SK-N-SH treated with all-trans-retinoic acid at 6 μM for 48 hours (cell line): Measurements from ENCODE around the gene PIGS.

Source experiments
- ATAC-seq: fragments of 200-7000 bp; cut with Tn5 transposase; 3 replicates; pipeline ENCODE4 v1.9.1; 2020; ENCODE audit warnings: mild to moderate bottlenecking, moderate library complexity
- ARNTL ChIP-seq: fragments of 450-650 bp; formaldehyde crosslinking; IDR thresholded peaks from 2 replicates; pipeline ENCODE4 v1.5.0; 2020; ENCODE audit warnings: low read depth, mild to moderate bottlenecking, moderate library complexity, borderline replicate concordance
- BACH2 ChIP-seq: fragments of 250-450 bp; sonication (Bioruptor Pico); IDR thresholded peaks from 2 replicates; pipeline ENCODE4 v1.9.0; 2021; ENCODE audit warnings: mild to moderate bottlenecking, borderline replicate concordance
- CSDC2 ChIP-seq: fragments of 250-450 bp; sonication (Bioruptor Pico); IDR thresholded peaks from 2 replicates; pipeline ENCODE4 v1.5.0; 2020; ENCODE audit warnings: mild to moderate bottlenecking, moderate library complexity
- ESRRG ChIP-seq: fragments of 250-450 bp; sonication (Bioruptor Pico); IDR thresholded peaks from 2 replicates; pipeline ENCODE4 v1.6.1; 2021; ENCODE audit warnings: mild to moderate bottlenecking
- GLIS3 ChIP-seq: fragments of 250-450 bp; sonication (Bioruptor Pico); IDR thresholded peaks from 2 replicates; pipeline ENCODE4 v1.5.0; 2020; ENCODE audit warnings: mild to moderate bottlenecking, moderate library complexity
- PPARA ChIP-seq: fragments of 250-450 bp; sonication (Bioruptor Pico); IDR thresholded peaks from 2 replicates; pipeline ENCODE4 v1.5.0; 2020; ENCODE audit warnings: mild to moderate bottlenecking, borderline replicate concordance
- RARB ChIP-seq: fragments of 250-450 bp; sonication (Bioruptor Pico); IDR thresholded peaks from 2 replicates; pipeline ENCODE4 v1.8.0; 2021; ENCODE audit warnings: mild to moderate bottlenecking, moderate library complexity
- SNAI2 ChIP-seq: fragments of 250-450 bp; sonication (Bioruptor Pico); IDR thresholded peaks from 2 replicates; pipeline ENCODE4 v1.5.0; 2020; ENCODE audit warnings: mild to moderate bottlenecking, moderate library complexity
- TCF4 ChIP-seq: fragments of 250-450 bp; sonication (Bioruptor Pico); IDR thresholded peaks from 2 replicates; pipeline ENCODE4 v1.8.0; 2021; ENCODE audit warnings: mild to moderate bottlenecking, moderate library complexity, borderline replicate concordance
- TOX ChIP-seq: fragments of 250-450 bp; sonication (Bioruptor Pico); IDR thresholded peaks from 2 replicates; pipeline ENCODE4 v1.8.0; 2021; ENCODE audit warnings: mild to moderate bottlenecking, moderate library complexity, borderline replicate concordance
- ZFP3 ChIP-seq: fragments of 250-450 bp; sonication (Bioruptor Pico); IDR thresholded peaks from 2 replicates; pipeline ENCODE4 v1.5.0; 2020; ENCODE audit warnings: mild to moderate bottlenecking, moderate library complexity
- ZNF565 ChIP-seq: fragments of 450-650 bp; formaldehyde crosslinking; conservative IDR thresholded peaks from 2 replicates; pipeline ENCODE4 v1.5.0; 2020; ENCODE audit warnings: low read depth, mild to moderate bottlenecking, moderate library complexity
- ZNF70 ChIP-seq: fragments of 450-650 bp; formaldehyde crosslinking; IDR thresholded peaks from 2 replicates; pipeline ENCODE4 v1.5.0; 2020; ENCODE audit warnings: mild to moderate bottlenecking, moderate library complexity
- ZNF8 ChIP-seq: fragments of 450-650 bp; formaldehyde crosslinking; IDR thresholded peaks from 2 replicates; pipeline ENCODE4 v1.5.0; 2020; ENCODE audit warnings: mild to moderate bottlenecking, moderate library complexity
- TF ChIP-seq, protein P1 (sequence below): fragments of 250-450 bp; sonication (Bioruptor Pico); IDR thresholded peaks from 2 replicates; pipeline ENCODE4 v1.5.1; 2020; ENCODE audit warnings: low read depth, mild to moderate bottlenecking, moderate library complexity
- TF ChIP-seq, protein P2 (sequence below): fragments of 250-450 bp; sonication (Bioruptor Pico); IDR thresholded peaks from 2 replicates; pipeline ENCODE4 v1.8.0; 2020; ENCODE audit warnings: mild to moderate bottlenecking, moderate library complexity, borderline replicate concordance
- TF ChIP-seq, protein P3 (sequence below): fragments of 250-450 bp; sonication (Bioruptor Pico); IDR thresholded peaks from 2 replicates; pipeline ENCODE4 v1.5.1; 2021; ENCODE audit warnings: mild to moderate bottlenecking, moderate library complexity
- TF ChIP-seq, protein P4 (sequence below): fragments of 250-450 bp; sonication (Bioruptor Pico); IDR thresholded peaks from 2 replicates; pipeline ENCODE4 v1.8.0; 2021; ENCODE audit warnings: low read depth, mild to moderate bottlenecking, moderate library complexity, borderline replicate concordance

Gene PIGS

DNA sequence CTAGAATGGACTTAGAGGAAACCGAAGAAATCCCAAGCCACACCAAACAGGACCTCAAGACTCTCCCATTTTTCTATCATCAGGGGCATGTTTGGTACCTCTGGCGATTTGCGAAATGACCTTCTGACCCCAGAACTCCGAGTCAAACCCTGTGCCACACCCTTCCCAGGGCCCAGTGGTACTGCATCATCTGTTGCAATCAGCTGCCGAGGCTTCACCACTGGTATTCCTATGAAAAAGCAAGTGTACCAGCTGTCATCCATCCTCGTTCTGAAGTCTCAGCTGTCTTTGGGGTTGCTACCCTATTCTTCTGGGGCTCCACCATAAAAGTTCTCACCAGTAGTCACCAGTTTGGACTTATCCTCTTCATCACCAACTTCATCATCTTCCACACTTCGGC lies 45.0 kb upstream of the PIGS start:
- no peak for ATAC-seq
- no peak for TF ChIP-seq BACH2 (CRISPR knock-in tag)
- TF ChIP-seq CSDC2 (CRISPR knock-in tag), result no peak
- TF ChIP-seq, protein P1, sequence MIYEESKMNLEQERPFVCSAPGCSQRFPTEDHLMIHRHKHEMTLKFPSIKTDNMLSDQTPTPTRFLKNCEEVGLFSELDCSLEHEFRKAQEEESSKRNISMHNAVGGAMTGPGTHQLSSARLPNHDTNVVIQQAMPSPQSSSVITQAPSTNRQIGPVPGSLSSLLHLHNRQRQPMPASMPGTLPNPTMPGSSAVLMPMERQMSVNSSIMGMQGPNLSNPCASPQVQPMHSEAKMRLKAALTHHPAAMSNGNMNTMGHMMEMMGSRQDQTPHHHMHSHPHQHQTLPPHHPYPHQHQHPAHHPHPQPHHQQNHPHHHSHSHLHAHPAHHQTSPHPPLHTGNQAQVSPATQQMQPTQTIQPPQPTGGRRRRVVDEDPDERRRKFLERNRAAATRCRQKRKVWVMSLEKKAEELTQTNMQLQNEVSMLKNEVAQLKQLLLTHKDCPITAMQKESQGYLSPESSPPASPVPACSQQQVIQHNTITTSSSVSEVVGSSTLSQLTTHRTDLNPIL, result no peak
- TF ChIP-seq, protein P2, sequence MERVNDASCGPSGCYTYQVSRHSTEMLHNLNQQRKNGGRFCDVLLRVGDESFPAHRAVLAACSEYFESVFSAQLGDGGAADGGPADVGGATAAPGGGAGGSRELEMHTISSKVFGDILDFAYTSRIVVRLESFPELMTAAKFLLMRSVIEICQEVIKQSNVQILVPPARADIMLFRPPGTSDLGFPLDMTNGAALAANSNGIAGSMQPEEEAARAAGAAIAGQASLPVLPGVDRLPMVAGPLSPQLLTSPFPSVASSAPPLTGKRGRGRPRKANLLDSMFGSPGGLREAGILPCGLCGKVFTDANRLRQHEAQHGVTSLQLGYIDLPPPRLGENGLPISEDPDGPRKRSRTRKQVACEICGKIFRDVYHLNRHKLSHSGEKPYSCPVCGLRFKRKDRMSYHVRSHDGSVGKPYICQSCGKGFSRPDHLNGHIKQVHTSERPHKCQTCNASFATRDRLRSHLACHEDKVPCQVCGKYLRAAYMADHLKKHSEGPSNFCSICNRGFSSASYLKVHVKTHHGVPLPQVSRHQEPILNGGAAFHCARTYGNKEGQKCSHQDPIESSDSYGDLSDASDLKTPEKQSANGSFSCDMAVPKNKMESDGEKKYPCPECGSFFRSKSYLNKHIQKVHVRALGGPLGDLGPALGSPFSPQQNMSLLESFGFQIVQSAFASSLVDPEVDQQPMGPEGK (CRISPR knock-in tag), result no peak
- TF ChIP-seq, protein P3, sequence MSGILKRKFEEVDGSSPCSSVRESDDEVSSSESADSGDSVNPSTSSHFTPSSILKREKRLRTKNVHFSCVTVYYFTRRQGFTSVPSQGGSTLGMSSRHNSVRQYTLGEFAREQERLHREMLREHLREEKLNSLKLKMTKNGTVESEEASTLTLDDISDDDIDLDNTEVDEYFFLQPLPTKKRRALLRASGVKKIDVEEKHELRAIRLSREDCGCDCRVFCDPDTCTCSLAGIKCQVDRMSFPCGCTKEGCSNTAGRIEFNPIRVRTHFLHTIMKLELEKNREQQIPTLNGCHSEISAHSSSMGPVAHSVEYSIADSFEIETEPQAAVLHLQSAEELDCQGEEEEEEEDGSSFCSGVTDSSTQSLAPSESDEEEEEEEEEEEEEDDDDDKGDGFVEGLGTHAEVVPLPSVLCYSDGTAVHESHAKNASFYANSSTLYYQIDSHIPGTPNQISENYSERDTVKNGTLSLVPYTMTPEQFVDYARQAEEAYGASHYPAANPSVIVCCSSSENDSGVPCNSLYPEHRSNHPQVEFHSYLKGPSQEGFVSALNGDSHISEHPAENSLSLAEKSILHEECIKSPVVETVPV (CRISPR knock-in tag), result no peak
- no peak for TF ChIP-seq ZFP3 (CRISPR knock-in tag)
- TF ChIP-seq SNAI2 (CRISPR knock-in tag), result no peak
- no peak for TF ChIP-seq ARNTL (CRISPR knock-in tag)
- no peak for TF ChIP-seq PPARA (CRISPR knock-in tag)
- TF ChIP-seq ESRRG (CRISPR knock-in tag), result no peak
- TF ChIP-seq ZNF8 (CRISPR knock-in tag), result no peak
- TF ChIP-seq, protein P4, sequence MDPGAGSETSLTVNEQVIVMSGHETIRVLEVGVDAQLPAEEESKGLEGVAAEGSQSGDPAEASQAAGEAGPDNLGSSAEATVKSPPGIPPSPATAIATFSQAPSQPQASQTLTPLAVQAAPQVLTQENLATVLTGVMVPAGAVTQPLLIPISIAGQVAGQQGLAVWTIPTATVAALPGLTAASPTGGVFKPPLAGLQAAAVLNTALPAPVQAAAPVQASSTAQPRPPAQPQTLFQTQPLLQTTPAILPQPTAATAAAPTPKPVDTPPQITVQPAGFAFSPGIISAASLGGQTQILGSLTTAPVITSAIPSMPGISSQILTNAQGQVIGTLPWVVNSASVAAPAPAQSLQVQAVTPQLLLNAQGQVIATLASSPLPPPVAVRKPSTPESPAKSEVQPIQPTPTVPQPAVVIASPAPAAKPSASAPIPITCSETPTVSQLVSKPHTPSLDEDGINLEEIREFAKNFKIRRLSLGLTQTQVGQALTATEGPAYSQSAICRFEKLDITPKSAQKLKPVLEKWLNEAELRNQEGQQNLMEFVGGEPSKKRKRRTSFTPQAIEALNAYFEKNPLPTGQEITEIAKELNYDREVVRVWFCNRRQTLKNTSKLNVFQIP (CRISPR knock-in tag), result no peak
- TF ChIP-seq ZNF70 (CRISPR knock-in tag), result no peak
- TF ChIP-seq GLIS3 (CRISPR knock-in tag), result no peak
- TF ChIP-seq, all 23 proteins: peak for 0

DNA sequence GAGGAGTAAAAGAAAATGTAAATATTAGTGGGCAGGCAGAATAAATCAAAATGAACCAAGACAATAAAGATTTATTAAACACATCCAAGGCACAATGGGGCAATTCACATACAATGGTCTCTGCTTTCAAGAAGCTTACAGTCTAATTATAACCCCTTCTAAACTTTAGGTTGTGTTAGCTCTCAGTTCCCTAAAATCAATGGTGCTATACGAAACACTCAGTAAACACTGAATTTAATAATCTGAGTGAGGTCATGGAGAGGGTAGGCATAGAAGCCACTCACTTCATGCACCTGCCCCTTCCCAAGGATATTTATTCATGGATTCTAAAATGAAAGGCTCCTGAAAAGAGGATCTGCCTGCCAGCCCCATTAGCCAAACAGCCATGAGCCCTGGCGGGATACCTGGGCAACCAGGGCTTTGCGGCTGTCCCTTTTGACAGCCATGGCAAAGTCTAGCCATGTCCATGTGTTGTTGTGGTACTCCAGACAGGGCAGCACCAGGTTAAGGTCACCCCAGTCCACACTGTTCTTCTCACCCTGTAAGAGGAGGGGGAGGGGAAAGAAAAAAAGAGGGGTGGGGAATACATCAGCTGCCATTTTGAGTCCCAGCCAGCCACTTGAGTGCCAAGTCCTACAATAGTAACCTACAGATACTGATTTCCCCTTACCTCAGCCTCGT lies 44.1 kb upstream of the PIGS start:
- TF ChIP-seq, protein P2 (CRISPR knock-in tag), result no peak
- TF ChIP-seq TOX (CRISPR knock-in tag) (no peak), RARB (CRISPR knock-in tag) (no peak), CSDC2 (CRISPR knock-in tag) (no peak), TCF4 (CRISPR knock-in tag) (no peak), PPARA (CRISPR knock-in tag) (no peak), ZNF565 (CRISPR knock-in tag) (no peak)
- TF ChIP-seq, protein P1, result no peak
- TF ChIP-seq, protein P4 (CRISPR knock-in tag), result no peak
- no peak for ATAC-seq
